ENCODE results near the gene CYREN.
"Not testable (repeated sequence)": the region's sequence is repeated elsewhere in the genome, so short reads cannot be mapped to it uniquely, and the experiment has no call there.

CYREN gene

GRCh38 chr7:135177028-135177696, 6.7 kb upstream of the CYREN start:
- peak; percentile 50 for DNase-seq (ENCODE audit: low read depth, low spot score)

DNA sequence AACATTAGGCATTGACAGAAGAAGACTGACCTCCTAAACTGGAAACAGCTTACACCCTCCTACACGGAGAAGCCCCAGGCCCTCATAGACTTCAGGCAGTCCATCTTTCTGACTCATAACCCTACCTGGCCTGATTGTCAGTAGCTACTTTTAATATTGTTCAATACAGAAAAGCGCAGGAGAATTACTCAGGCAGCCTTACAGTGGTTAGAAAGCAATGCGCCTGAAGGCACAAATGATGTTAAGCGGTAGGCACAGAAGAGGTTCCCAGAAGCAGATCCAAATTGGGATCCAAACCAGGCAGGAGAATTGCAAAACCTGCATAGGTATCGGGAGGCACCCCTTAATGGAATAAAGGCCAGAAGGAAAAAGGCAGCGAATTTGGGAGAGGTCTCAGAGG, 5.4 kb upstream of the CYREN start:
- no peak for DNase-seq (ENCODE audit: low read depth, low spot score)

DNA sequence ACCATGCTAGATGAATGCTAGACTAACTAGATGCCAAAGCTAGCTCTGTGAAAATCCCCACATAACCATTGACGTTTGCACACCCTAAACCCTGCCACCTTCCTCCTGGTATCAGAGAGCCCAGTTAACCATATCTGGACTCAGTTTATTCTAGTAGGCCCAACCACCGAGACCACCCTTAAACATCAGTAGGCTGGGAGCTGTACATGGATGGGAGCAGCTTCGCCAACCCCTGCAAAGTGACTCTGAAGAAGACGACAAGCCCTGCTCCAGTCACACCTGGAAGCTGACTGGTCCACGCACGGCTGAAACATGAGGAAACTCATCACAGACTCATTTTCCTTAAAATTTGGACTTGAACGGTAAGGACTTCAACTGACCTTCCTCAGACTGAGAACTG, 4.4 kb upstream of the CYREN start:
- no peak for DNase-seq (ENCODE audit: low read depth, low spot score)

GRCh38 chr7:135173916-135174315, 3.4 kb upstream of the CYREN start:
- DNase-seq (ENCODE audit: low read depth, low spot score): not testable (repeated sequence)

- DNase-seq (ENCODE audit: low read depth, low spot score): not testable (repeated sequence)
Observed at GRCh38 chr7:135171581-135172291, 1.2 kb upstream of the CYREN start.

GRCh38 chr7:135170998-135171481, 533 bp upstream of the CYREN start:
- DNase-seq (ENCODE audit: low read depth, low spot score): not testable (repeated sequence)

DNA sequence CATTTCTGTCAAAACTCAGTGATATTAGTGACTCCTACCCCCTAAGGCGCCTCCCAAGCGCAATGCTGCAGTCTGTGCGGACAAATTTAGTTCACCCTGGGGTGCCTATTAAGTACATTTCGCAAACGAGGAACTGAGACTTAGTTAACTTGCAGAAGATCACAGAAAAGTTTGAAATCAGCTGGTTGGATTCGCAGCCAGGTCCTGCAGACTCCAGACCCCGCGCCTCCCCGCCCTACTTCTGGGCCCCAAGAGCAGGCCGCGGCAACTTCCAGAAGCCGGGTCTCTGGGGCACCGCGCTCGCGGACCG, 588 bp downstream of the CYREN start:
- DNase-seq (ENCODE audit: low read depth, low spot score): no peak

DNA sequence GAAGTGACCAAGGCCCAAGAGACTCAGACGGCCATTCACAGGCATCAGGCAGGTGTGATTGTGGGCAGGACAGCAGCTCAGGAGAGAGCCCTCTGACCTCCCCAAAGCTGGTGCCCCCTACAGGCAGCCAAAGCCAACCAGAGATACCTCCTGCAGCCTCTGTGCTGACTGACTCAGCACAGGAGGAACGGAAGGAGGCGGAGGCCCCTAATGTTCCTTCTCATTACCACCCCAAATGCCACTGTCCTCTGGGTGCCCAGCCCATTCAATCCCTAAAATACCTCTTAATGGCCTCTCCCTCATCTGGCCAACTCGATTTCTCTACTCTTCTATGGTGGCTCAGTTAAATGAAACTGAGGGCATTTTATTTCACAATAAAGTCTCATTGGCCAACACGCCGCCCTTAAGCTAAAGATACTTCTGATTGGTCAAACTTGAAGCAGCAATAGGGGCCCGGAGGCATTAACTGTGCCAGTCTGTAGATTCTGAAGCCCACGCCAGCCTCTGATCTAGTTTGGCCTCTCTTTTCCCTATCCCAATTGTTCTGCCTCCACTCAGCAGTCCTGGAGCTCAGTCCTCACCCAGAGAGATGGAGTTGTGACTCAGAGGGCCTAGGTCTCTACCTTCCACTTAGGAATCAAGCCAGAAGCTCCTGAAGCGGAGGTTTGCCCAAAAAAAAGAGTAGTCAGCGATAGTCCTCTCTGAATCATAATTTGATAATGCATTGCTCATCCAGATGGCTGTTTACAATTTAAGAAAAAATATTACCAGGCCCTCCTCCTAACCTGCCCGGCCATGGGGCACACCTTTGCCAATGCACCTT, 1.2 kb downstream of the CYREN start:
- no peak for DNase-seq (ENCODE audit: low read depth, low spot score)

DNA sequence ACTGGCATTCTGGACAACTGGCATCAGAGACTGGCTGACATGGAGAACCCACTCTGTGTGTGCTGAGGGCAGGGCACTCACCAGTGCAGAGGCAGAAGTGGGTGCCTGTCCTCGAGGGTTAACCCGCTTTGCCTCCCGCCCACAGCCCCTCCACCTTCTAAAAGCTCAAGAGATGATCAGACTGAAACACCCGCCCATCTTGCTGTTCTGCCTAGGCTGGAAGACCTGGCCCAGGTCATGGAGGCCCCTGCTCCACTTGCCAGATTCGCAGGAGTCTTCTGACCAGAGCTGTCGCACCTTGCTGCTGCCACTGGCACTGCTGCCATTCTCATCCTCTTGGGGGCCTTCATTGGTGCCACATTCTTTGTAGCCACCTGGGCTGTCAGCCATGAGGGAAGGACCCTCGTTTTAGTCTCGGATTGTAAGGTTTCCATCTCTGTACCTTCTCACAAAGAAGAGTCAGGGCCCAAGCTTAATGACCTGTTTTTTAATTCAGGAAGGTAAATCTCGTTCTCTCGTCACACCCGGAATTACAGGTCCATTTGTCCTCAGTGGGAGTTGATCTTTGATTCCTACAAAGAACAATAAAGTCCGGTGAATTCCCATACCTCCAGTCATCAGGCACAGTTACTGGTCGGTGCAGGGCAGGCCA, 1.9 kb downstream of the CYREN start:
- DNase-seq (ENCODE audit: low read depth, low spot score): no peak

- DNase-seq (ENCODE audit: low read depth, low spot score): no peak
Observed at GRCh38 chr7:135168001-135168400, 2.5 kb downstream of the CYREN start.

GRCh38 chr7:135167365-135167917, 3.1 kb downstream of the CYREN start:
- DNase-seq (ENCODE audit: low read depth, low spot score): no peak

- DNase-seq (ENCODE audit: low read depth, low spot score): no peak
Observed at GRCh38 chr7:135166338-135166990, 4.0 kb downstream of the CYREN start.

- no peak for DNase-seq (ENCODE audit: low read depth, low spot score)
Observed at GRCh38 chr7:135165862-135166261, 4.6 kb downstream of the CYREN start.

- no peak for DNase-seq (ENCODE audit: low read depth, low spot score)
Observed at GRCh38 chr7:135164357-135165061, 6.0 kb downstream of the CYREN start.

DNA sequence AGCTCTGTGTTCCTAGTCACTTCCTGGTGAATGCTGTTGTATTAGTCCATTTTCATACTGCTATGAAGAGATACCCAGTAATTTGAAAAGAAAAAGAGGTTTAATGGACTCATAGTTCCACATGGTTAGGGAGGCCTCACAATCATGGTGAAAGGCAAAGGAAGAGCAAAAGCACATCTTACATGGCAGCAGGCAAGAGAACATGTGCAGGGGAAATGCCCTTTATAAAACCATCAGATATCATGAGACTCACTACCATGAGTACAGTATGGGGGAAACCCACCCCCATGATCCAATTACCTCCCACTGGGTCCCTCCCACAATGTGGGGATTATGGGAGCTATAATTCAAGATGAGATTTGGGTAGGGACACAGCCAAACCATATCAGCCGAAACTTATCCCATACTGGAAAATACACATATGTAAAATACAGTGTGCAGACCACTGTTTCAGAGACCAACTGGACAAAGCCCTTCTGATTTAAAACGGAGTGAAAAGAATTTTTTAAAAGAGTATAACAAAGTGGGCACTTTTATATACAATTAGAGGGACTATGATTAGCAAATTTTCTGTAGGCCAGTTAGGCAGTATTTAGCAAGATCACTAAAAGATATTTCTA, 8.0 kb downstream of the CYREN start:
- no peak for DNase-seq (ENCODE audit: low read depth, low spot score)

- no peak for DNase-seq (ENCODE audit: low read depth, low spot score)
Observed at GRCh38 chr7:135161669-135162068, 8.8 kb downstream of the CYREN start.

DNA sequence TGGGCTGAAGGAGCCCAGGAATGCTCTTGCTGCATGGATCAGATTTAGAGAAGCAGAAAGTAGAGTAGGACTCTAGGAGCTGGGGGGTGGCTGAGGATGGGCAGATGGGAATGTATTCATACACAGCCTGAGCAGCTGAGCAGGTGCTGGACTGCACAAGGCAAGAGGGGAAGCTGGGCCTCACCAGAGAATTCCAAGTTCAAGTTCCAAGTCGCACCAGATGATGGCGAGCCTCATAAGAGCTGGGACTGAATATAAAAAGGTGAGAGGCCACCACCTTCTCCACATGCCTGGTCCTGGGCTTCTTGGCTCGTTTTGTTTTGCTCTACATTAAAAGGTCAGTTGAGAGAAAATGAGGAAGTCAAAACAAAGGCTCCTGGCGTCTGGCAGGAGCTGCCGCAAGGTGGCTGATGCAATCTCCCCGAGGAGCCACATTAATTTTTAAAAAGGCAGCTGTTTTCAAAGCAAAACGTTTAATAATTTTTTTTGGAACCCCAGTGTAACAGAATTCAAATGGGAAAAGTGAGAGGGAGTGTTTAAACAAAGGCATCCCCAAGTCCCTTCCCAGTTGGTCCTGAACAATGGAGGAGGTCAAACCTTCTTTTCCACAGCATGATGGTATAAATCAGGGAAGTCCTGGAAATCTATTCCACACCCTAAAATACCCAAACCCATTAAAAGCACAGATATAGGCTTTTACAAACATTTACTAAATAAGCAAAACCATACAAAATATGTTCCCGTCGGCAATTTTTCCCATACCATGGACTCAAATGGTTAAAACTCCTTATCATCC, 9.5 kb downstream of the CYREN start:
- no peak for DNase-seq (ENCODE audit: low read depth, low spot score)

DNA sequence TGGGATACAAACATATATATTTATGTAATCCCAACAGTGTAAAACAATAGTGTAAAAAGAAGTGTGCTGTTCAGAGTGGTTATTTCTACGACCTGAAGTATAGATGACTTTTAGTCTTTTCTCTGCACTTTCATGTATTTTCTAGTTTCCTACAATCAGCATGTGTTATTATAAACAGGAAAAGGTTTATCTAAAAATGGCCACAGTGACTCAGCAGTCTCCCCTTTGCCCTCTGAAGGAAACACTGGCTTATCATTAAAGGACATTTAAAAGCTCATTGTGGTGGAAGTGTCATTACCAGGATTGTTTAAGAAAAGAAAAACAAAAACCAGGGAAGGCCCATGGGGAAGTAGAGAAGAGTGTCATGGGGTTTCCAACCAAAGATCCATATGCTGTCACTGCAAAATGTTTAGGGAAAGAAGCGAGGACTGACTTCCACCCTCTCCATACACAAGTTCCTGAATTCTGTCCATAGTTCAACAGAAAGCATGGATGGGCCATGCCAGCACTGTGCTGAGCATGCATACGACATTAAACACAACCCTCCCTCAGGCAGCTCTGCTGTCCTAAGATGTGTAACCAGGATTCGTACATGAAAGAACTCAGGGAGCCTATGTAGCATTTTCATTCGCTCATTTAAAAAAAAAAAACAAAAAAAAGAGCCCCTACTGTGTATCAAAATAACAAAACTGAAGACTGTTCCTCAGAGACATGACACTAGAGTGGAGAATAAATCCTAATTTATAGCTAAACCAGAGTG, 10.2 kb downstream of the CYREN start:
- DNase-seq (ENCODE audit: low read depth, low spot score): no peak
